ENCODE measurements around the gene RNF166. TPM values are rescaled to one million over a fixed set of nuclear protein-coding genes. Genes with fewer than 3 reads are reported as not detected.

The RNF166 gene
- total RNA-seq, 1 donor from 2014 or later: 9.7 TPM

DNA sequence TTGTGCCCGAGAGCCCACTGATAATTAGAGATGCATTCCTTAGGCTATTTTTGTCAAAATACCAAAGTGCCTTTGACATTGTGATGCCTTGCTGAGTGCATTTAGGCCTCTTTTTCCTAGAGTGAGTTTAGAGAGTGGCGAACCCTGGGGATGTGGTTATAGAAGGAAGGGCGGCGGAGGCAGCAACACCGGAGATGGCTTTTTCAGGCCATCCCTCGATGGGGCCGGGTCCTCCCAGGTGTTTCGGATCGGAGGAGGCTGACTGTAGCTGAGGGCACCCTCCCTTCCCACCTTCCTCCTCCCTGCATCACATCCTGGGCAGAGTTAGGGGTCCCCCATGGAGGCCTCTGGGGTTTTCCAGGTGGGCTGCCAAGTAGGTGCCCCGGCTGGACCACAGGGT lies 13.3 kb downstream of the RNF166 start:
- no peak for DNase-seq

- no peak for DNase-seq
These were observed 14.2 kb downstream of the RNF166 start for GRCh38 chr16:88691924-88692560.

- DNase-seq: no peak
These were observed 14.9 kb downstream of the RNF166 start for GRCh38 chr16:88691129-88691813.

DNA sequence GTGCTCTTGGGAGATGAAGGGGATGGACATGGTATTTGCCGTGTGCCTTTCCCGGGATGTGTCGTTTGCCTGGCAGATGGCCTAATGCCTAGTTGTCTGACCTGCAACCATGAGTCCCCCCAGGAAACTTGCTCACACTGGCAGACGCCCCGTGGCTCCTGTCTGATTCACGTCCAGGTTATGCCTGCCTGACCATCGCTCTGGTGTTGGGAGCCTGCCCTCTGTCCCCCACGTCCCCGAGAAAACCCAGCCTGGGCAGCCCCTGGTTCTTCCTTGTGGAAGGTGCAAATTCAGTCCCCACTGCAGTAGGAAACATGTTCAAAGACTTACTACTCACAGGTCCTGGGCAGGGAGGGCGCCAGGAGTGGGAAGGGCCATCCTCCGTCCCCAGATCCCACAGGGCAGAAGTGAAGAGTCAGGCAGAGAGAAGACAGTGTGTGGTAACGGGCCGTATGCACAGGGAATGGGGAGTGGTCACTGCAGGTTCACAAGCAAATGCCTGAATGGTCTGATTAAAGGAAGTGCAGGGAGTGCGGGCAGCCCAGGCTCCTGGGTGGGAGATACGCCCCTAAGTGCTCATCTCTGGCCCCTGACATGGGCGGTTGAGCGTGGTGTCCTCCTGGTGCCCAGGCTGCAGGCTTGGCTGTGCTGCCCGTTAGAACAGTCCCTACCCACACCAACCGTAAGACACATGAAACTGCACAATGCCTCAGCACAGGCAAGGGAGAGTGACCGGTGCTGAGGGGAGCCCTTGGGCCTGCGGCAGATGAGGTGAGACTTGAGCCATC lies 15.7 kb downstream of the RNF166 start:
- DNase-seq: no peak

DNA sequence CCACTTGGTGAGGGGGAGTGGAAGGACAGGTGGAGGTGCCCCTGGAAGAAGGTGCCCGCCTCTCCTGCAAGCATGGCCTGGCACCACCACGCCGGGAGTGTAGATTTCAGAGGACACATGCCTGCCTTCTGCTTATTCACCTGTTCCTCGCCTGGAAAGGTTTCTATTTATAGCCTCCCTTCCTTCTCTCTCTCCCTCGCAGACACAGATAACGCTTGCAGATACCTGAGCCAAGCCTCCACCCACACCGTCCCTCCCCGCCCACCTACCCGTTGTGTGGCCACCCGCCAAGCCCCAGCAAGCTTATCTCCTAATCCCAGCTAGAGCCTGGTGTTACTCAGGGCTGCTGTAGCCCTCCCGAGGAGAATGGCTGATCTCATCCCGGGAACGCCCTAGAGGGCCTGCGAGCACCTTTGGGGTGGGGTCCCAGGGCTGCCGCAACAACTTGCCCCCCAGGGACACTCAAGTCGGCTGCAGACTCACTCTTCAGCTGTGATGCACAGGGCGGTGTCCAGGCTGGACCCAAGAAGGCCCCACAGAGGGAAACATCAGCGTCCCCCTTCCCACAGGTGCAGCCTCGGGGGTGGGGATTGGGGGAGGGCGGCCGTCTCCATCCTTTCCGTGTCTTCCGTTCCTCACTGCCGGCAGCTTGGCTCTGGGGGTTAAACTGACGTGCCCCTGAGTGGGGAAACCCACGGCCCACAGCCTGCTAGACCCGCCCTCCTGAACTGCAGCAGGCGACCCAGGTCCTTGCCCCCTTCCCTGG lies 18.0 kb downstream of the RNF166 start:
- no peak for DNase-seq

- DNase-seq: no peak
These were observed 18.6 kb downstream of the RNF166 start for GRCh38 chr16:88687676-88688012.

DNA sequence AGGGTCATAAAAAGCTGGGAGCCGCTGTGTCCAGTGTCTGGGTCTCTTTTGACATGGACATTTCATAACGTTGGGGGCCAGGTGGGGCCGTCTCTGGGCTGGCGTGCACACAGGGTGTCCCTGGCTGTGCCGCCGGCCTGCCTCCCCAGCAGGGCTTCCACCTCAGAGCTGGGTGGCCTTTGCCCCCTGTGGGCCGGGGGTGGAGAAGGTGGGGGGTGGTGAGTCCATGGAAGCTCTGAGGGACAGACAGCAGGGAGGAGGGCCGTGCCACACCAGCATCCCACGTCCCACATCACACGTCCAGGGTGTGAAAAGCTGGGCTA lies 19.0 kb downstream of the RNF166 start:
- DNase-seq: no peak

DNA sequence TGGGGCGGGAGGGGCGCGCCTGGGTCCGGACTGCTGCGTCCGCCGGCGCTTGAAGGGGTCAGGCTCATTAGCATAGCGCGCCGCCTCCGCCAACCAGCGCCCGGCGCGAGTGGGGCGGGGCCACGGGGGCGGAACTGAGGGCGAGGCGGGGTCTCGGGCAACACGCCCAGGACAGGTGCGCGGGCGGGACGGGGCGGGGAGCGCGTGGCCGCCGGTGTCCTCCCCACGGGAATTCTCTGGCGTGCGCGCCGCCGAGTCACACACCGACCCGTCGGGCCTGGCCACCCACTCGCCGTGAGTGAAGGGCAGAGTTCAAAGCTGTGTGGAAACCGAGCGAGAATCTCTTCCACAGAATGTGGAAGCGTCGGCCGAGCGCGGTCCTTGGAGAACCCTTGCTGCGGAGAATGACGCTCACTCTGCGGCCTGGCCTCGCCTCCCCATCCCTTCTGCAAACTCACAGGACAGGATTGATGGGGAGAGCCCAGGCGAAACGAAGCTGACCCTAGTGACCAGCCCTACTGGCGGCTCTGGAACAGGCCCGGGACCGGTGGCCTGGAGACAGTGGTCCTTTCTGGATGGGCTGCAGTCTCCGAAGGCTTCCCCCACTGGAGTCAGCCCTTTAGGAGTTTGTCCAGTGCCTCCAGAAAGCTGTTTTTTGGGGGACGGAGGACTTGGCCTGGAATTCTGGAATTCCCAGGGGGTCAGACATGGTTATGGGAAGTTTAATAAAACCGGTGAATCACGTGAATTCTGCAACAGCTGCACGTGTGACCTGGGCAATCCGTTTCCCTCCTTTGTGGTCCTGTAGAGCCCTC lies 19.6 kb downstream of the RNF166 start, which contains the start of gene SNAI3:
Gene SNAI3 (minus strand): TSS at position 69 of the 815 bp plus-strand sequence. CDS start 101 bp downstream, outside the sequence.
- no peak for DNase-seq

DNA sequence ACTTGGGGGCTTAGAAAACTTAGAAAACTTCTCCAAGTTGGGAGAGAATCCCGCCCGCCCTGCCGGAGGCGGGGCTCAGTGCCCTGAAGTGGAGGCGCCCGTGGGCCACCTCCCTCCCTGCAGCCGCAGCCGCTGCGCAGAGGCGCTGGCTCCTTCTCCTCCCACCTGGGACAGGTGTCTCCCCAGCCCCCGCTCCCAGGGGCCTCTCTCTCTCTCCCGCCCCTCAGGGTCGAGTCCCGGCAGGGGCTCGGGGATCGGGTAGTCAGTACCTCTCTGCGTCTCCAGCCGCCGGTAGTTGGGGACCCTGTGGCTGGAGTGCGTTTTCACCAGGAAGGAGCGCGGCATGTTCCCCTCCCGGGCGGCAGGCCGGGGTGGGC lies 20.2 kb downstream of the RNF166 start:
- DNase-seq: no peak

DNA sequence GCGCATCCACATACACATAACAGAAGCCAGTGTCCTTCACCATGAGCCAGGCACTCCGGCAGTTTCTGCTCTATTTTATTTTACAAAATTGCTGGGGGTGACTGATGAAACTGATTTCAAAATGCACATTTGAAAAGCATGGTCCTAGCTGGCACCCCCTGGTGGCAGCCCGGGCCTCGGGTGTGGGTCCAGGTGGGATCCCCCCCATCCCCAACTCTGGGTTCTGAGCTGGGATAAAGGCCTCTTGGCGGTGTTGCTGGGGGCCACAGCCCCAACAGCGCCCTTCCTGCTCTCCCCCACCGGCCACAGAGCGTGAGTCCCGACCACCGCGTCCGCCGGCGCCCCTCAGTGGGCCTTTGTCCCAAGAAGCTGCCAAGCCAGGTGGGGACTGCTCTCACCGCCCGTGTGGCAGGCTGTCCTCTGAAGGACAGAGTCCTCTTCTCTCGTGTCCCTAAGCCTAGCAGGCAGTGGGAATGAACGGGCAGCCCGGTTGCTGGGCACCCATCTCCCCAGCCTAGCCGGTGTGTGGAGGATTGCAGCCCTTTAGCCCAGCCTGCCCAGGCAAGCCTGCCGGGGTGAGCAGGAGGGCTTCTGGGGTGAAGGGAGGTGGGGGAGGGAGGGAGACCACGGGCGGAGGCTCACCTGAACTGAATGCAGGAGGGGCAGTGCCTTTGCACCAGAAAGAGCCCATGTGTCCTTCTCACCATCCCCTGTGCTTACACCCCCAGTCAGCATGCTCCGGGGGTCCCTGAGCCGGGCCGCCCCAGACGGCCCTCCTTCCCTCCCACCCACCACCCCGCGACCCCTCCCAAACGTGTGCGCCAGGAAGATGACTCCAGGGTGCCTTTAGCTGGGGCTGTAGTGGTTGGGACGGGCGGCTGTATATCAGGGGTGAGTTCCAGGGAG lies 20.8 kb downstream of the RNF166 start:
- DNase-seq: no peak

- no peak for DNase-seq
These were observed 21.5 kb downstream of the RNF166 start for GRCh38 chr16:88684569-88685155.

DNA sequence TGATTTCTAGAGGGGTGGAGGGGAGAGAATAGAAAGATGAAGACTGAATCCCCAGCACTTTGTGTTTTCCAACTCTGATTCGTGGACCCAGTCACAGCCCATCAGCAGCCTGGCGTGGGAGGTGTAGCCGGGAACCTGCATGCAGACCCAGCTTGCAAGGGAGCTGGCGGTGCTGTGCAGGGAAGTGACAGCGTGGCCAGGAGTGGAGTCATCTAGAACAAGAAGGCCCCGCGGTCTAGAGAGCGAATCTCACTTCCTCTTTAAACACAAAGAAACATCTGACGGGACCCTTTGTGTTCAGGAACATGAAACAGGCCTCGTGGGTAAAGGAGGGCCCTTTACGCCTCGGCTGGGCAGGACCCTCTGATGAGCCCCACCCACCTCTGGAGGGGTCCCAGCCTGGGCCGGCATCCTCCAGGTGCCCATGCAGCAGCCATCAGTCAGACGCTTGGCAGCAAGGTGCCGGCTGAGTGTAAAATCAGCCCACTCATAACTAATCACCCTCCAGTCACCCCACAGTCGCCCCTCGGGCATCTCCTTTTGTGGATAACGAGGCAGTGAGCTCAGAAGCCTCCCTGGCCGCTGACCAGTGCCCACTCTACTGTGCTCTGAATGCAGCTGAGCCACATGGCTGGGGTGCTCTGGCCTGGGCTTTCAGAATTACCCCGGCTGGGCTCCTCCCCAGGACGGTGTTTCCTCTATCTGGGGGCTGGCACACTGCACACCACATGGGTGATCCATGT lies 24.3 kb downstream of the RNF166 start:
- no peak for DNase-seq

DNA sequence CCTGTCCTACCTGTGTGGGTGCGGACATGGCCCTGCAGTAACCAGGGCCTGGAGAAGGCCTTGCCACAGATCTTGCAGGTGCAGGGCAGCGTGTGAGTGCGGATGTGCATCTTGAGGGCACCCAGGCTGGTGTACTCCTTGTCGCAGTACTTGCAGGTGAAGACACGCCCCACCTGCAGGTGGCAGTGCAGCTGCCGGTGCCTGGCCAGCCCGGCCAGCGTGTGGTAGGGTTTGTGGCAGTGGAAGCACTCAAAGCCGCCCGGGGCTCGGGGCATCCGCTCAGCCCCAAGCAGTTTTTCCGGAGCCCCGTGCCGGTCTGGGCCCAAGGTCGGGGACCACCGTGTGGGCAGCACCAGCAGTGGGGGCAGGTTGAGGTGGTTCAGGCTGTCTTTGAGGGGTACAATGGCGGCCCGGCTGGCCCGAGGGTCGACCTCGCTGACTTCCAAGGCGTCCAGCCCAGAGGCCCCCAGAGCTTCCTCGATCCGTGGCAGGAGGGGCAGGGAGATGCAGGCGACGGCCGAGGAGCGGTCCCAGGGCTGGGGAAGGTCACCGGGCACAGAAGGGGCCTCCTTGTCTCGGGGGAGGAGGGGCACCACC lies 25.0 kb downstream of the RNF166 start:
- DNase-seq: no peak

- no peak for DNase-seq
These were observed 25.6 kb downstream of the RNF166 start for GRCh38 chr16:88680554-88681083.

DNA sequence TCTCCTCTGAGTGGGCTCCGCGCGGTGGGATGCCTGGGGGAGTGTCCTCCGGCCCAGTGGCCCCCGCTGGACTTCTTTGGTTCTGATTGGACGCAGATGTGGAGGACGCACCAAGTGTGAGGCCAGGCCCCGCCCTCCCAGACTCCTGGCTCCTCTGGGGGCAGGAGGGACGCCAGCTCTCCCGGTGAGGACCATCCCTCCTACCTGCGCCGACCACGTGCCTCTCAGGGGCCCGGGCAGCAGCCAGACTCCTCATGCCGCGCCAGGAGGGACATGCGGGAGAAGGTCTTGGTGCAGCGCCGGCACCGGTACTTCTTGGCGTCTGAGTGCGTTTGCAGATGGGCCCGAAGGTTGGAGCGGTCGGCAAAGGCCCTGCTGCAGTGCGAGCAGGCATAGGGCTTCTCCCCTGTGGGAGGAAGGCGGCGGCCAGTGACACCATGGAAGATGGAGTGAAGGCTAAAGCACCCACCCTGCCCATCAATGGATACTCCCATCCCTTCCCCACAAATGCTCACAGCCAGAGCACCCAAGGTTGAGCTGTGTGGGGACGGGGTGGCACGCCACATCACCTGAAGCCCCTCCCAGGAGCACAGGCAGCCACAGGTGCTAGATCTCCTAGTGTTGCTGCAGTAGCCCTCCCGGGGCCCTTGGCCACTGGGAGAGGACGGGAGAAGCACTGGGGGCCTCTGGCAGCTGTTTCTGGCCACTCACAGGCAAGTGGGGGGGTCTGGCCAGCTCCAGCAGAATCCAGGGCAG lies 27.8 kb downstream of the RNF166 start:
- DNase-seq: no peak

GRCh38 chr16:88677721-88678120 lies 28.5 kb downstream of the RNF166 start:
- no peak for DNase-seq

DNA sequence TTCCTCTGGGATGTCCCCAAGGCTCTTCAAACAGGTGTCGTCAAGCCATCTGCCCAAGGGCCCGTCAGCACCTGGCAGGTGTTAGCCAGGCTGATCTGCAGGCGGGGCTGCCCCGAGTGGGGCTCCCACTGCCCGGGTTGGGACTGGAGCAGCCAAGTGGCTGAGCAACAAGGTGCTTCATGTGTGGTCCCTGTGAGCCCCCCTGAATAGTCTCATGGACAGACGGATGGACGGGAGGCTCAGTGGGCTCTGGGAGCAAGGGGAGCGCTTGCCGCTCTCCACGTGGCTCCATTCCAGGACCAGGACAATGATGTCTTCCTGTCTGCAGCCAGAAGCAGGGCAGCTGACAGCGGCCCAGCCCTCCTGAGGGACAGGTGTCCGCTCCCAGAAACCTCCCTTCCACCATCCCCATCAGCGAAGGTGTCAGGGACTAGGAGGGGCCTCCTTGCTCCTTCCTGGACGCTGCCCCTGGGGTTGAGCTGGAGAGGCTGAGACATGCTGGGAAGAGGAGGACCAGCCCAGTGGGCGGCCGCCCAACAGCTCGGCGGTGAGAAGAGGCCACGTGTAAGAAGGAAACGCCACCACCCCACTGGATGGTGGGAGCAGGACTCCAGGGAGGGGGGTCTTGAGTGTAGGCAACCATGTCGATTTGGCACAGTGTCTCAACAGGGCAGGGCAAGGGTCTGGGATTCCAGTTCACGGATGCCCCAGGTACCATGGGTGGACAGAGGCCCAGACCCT lies 29.5 kb downstream of the RNF166 start:
- no peak for DNase-seq
